Measurements from ENCODE around the gene PMM2.
"Not testable (repeated sequence)": the region's sequence is repeated elsewhere in the genome, so short reads cannot be mapped to it uniquely, and the experiment has no call there.

Gene PMM2

DNA sequence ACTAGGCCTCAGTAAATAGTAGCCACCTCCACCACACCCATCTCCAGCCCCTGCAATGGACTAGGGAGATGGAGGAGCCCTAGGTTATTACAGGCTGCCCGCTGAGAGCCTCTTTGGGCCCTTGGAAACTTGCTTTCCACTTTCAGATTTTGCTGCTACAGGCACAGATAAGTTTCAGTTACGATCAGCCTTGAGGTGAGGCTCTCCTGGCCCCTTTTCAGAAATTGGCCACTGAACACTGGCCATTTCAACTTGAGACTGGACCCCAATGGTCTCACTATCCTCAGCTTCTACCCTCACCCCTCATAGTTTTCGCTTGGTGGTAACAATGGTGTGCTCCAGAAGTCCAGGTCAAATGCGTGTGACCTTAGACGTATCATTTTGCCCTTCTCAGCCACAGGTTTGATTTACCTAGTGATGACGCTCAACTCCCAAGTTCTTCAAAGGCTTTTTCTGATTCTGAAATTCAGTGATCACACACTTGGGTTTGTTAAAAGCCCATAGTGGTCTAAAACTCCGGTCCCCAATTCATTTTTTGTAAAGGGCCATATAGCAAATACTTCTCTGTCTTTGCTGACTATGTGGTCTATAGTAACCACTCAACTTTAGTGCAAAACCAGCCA, 1.0 kb downstream of the PMM2 start:
- peak overlapping the region; percentile 97 for H3K4me3 ChIP-seq (ENCODE audit: low read depth, low read length)
- peak overlapping the region; percentile 61; the same call in 1 of the 2 replicates for H3K27ac ChIP-seq
- H3K36me3 ChIP-seq, result peaks cover 17% of the 10 kb centered on the region
- no peaks in the 10 kb centered on the region for H3K27me3 ChIP-seq (ENCODE audit: insufficient read depth, low read depth, severe bottlenecking)
- DNase-seq, result no peak
- H3K9me3 ChIP-seq (ENCODE audit: severe bottlenecking), result no peaks in the 10 kb centered on the region
- TF ChIP-seq, protein P1, sequence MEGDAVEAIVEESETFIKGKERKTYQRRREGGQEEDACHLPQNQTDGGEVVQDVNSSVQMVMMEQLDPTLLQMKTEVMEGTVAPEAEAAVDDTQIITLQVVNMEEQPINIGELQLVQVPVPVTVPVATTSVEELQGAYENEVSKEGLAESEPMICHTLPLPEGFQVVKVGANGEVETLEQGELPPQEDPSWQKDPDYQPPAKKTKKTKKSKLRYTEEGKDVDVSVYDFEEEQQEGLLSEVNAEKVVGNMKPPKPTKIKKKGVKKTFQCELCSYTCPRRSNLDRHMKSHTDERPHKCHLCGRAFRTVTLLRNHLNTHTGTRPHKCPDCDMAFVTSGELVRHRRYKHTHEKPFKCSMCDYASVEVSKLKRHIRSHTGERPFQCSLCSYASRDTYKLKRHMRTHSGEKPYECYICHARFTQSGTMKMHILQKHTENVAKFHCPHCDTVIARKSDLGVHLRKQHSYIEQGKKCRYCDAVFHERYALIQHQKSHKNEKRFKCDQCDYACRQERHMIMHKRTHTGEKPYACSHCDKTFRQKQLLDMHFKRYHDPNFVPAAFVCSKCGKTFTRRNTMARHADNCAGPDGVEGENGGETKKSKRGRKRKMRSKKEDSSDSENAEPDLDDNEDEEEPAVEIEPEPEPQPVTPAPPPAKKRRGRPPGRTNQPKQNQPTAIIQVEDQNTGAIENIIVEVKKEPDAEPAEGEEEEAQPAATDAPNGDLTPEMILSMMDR (IDR thresholded peaks at IDR 0.05; ENCODE audit: low read depth, low read length), result no peak

DNA sequence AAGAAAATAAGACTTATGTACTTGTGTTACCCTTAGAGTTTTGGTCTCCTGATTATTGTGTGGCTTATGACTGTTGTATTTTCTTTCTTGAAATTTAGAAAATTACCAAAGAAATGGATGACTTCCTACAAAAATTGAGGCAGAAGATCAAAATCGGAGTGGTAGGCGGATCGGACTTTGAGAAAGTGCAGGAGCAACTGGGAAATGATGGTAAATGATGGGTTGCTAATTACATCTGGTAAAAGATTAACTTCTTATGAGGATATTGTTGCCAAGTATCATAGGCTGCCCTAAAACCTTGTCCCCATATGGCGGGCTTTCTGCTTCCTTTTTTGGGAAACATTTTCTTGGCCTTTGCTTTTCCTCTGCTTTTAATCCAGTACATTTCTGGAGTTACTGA, 4.1 kb downstream of the PMM2 start:
- Histone ChIP-seq H3K36me3 (peaks cover 32% of the 10 kb centered on the region), H3K4me3 (ENCODE audit: low read depth, low read length) (no peak overlapping the region), H3K27me3 (ENCODE audit: insufficient read depth, low read depth, severe bottlenecking) (no peaks in the 10 kb centered on the region), H3K9me3 (ENCODE audit: severe bottlenecking) (no peaks in the 10 kb centered on the region), H3K27ac (no peak overlapping the region)
- TF ChIP-seq, protein P1 (IDR thresholded peaks at IDR 0.05; ENCODE audit: low read depth, low read length), result no peak
- DNase-seq, result no peak

DNA sequence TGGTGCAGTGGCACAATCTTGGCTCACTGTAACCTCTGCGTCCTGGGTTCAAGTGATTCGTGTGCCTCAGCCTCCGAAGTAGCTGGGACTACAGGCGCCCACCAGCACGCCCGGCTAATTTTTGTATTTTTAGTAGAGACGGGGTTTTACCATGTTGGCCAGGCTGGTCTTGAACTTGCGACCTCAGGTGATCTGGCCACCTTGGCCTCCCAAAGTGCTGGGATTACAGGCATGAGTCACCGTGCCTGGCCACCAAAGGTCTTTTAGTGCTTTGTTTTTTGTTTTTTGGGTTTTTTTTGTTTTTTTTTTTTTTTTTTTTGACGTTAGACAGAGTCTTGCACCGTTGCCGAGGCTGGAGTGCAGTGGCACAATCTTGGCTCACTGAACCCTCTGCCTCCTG, 6.1 kb downstream of the PMM2 start:
- DNase-seq; H3K9me3 ChIP-seq (ENCODE audit: severe bottlenecking); H3K27me3 ChIP-seq (ENCODE audit: insufficient read depth, low read depth, severe bottlenecking); H3K4me3 ChIP-seq (ENCODE audit: low read depth, low read length); H3K27ac ChIP-seq: not testable (repeated sequence)
- H3K36me3 ChIP-seq, result peaks cover 53% of the 10 kb centered on the region

DNA sequence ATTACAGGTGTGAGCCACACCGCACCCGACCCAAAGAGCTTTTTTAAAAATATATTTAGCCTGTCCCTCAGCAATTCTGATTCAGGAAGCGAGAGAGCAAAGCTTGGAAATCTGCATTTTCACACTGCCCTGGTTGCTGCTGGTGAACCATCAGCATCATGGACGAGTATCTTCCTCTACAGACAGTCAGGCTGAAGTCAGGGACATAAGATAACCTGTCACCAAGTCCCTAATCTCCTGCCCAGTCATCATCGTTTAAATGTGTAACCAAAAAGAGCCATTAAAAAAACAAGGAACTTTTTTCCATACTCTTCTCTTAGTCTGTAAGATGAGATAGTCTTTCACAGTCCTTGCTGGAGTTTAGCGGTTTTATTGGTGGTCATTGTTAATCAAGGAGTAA, 6.7 kb downstream of the PMM2 start:
- no peak for DNase-seq
- H3K36me3 ChIP-seq, result peaks cover 56% of the 10 kb centered on the region
- H3K4me3 ChIP-seq (ENCODE audit: low read depth, low read length), result no peak overlapping the region
- H3K9me3 ChIP-seq (ENCODE audit: severe bottlenecking), result no peaks in the 10 kb centered on the region
- TF ChIP-seq, protein P1 (IDR thresholded peaks at IDR 0.05; ENCODE audit: low read depth, low read length), result no peak
- no peaks in the 10 kb centered on the region for H3K27me3 ChIP-seq (ENCODE audit: insufficient read depth, low read depth, severe bottlenecking)
- H3K27ac ChIP-seq, result no peak overlapping the region

- TF ChIP-seq, protein P1 (IDR thresholded peaks at IDR 0.05; ENCODE audit: low read depth, low read length), result no peak
- no peak for DNase-seq
- Histone ChIP-seq H3K27ac (no peak overlapping the region), H3K4me3 (ENCODE audit: low read depth, low read length) (no peak overlapping the region), H3K27me3 (ENCODE audit: insufficient read depth, low read depth, severe bottlenecking) (no peaks in the 10 kb centered on the region), H3K9me3 (ENCODE audit: severe bottlenecking) (no peaks in the 10 kb centered on the region), H3K36me3 (peaks cover 66% of the 10 kb centered on the region)
These were observed 8.8 kb downstream of the PMM2 start for GRCh38 chr16:8806272-8806983.

DNA sequence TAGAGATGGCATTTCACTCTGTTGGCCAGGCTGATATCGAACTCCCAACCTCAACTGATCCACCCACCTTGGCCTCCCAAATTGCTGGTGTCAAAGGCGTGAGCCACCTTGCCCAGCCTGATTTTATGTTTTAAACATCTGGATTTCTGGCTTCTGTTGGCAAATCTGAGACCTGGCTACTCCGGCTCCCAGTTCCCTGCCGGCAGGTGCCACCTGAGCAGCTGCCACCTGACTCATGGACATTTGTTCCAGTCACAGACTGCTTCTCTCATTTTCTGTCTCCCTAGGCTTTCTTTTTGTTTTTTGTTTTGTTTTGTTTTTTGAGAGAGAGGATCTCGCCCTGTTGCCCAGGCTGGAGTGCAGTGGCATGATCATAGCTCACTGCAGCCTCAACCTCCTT, 9.6 kb downstream of the PMM2 start:
- TF ChIP-seq, protein P1 (IDR thresholded peaks at IDR 0.05; ENCODE audit: low read depth, low read length), result no peak
- Histone ChIP-seq H3K27me3 (ENCODE audit: insufficient read depth, low read depth, severe bottlenecking) (no peaks in the 10 kb centered on the region), H3K36me3 (peaks cover 72% of the 10 kb centered on the region), H3K4me3 (ENCODE audit: low read depth, low read length) (no peak overlapping the region), H3K27ac (no peak overlapping the region), H3K9me3 (ENCODE audit: severe bottlenecking) (no peaks in the 10 kb centered on the region)
- no peak for DNase-seq
